Brain microvascular endothelial cell (primary cell): Measurements from ENCODE around the gene SERPINA6.

ENCODE experiments used
- DNase-seq: peaks from one replicate; pipeline ENCODE4 v3.0.0-alpha.2; 2020
- H3K27ac ChIP-seq: fragments of 250-450 bp; sonication (Bioruptor Pico); 2 replicates; pipeline ENCODE4 v1.5.1; 2020; ENCODE audit warnings: mild to moderate bottlenecking, moderate library complexity
- H3K27me3 ChIP-seq: fragments of 250-450 bp; sonication (Bioruptor Pico); replicated peaks from 2 replicates; pipeline ENCODE4 v1.5.1; 2020; ENCODE audit warnings: mild to moderate bottlenecking
- H3K36me3 ChIP-seq: fragments of 250-450 bp; sonication (Bioruptor Pico); replicated peaks from 2 replicates; pipeline ENCODE4 v1.5.1; 2020; ENCODE audit warnings: mild to moderate bottlenecking
- H3K4me3 ChIP-seq: 2 replicates; pipeline ENCODE4 v1.5.1; 2011; ENCODE audit warnings: low read depth, mild to moderate bottlenecking, control low read depth, low read length, moderate library complexity
- in situ Hi-C: cut with HindIII; loops from 2 replicates; pipeline ENCODE4 v1.10.0; 2017; ENCODE audit warnings: low sequenced_read_pairs, low pct_ligation_motif_present
- TF ChIP-seq, protein P1 (sequence below): IDR thresholded peaks from 2 replicates; pipeline ENCODE4 v1.5.1; 2011; ENCODE audit warnings: low read depth, mild to moderate bottlenecking, moderate library complexity, low read length, control low read depth, inconsistent platforms; ENCODE audit errors: missing control alignments

Gene SERPINA6

DNA sequence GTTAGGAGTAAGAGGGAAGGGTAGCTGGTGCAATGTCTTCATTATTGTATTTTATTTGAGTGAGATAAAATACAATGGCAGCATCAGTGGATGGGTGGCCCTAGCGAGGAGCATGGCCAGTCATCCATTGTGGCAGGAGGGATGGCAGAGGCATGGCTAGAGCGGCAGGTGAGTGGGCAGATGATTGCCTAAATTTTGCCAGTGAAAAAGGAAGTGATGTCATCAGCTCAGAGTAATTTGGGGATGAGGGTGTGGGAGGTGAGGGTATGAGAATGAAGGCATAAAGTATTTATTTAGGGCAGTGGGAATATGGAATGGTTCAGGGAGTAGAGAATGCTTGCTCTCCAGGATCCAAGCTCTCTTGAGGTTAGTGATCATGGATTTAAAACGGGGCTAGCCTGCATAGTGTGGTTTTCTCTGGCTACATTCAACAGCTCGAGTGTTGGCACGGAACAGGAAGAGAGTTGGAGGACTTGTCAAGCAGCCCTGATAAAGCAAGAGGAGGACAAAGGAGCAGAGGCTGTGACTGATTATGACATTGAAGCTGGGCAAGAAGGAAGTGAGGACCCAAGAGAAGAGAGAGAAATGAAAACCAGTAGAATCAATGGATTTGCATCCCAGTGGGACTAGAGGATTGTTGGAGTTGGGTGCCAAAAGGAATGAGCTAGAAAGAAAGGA is 18.7 kb upstream of the SERPINA6 start:
- TF ChIP-seq, protein P1, sequence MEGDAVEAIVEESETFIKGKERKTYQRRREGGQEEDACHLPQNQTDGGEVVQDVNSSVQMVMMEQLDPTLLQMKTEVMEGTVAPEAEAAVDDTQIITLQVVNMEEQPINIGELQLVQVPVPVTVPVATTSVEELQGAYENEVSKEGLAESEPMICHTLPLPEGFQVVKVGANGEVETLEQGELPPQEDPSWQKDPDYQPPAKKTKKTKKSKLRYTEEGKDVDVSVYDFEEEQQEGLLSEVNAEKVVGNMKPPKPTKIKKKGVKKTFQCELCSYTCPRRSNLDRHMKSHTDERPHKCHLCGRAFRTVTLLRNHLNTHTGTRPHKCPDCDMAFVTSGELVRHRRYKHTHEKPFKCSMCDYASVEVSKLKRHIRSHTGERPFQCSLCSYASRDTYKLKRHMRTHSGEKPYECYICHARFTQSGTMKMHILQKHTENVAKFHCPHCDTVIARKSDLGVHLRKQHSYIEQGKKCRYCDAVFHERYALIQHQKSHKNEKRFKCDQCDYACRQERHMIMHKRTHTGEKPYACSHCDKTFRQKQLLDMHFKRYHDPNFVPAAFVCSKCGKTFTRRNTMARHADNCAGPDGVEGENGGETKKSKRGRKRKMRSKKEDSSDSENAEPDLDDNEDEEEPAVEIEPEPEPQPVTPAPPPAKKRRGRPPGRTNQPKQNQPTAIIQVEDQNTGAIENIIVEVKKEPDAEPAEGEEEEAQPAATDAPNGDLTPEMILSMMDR: no peak
- Histone ChIP-seq H3K4me3 (no peak overlapping the region), H3K27me3 (no peaks in the 10 kb centered on the region), H3K36me3 (no peaks in the 10 kb centered on the region), H3K27ac (no peak overlapping the region)
- in situ Hi-C loops: no loop called here
- no peak for DNase-seq

DNA sequence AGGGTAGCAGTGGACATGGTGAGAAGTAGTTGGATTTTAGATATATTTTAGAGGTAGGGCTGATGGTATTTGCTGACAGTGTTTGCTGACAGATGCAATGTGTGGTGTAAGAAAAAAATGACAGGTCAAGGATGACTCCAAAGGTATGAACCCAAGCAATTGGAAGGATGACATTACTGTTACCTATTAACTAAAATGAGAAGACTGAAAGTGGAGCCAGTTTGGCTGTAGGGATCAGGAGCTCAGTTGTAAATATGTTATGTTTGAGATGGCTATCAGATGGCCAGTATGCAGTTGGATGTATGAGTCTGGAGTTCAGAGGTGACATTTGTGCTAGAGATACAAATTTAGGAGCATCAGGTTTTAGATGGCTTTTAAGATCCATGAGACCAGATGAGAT is 17.4 kb upstream of the SERPINA6 start:
- no peak overlapping the region for H3K27ac ChIP-seq
- in situ Hi-C loops: no loop called here
- no peaks in the 10 kb centered on the region for H3K36me3 ChIP-seq
- H3K27me3 ChIP-seq: no peaks in the 10 kb centered on the region
- no peak overlapping the region for H3K4me3 ChIP-seq
- TF ChIP-seq, protein P1: no peak
- DNase-seq: no peak

GRCh38 chr14:94338023-94338422 is 14.9 kb upstream of the SERPINA6 start:
- Histone ChIP-seq H3K36me3 (no peaks in the 10 kb centered on the region), H3K27me3 (no peaks in the 10 kb centered on the region), H3K27ac (no peak overlapping the region), H3K4me3 (no peak overlapping the region)
- TF ChIP-seq, protein P1: no peak
- no peak for DNase-seq
- in situ Hi-C loops: no loop called here

- H3K27me3 ChIP-seq: no peaks in the 10 kb centered on the region
- no peak for DNase-seq
- H3K27ac ChIP-seq: no peak overlapping the region
- TF ChIP-seq, protein P1: no peak
- in situ Hi-C loops: no loop called here
- H3K4me3 ChIP-seq: no peak overlapping the region
- H3K36me3 ChIP-seq: no peaks in the 10 kb centered on the region
Measured at GRCh38 chr14:94337274-94337673, 14.1 kb upstream of the SERPINA6 start.

DNA sequence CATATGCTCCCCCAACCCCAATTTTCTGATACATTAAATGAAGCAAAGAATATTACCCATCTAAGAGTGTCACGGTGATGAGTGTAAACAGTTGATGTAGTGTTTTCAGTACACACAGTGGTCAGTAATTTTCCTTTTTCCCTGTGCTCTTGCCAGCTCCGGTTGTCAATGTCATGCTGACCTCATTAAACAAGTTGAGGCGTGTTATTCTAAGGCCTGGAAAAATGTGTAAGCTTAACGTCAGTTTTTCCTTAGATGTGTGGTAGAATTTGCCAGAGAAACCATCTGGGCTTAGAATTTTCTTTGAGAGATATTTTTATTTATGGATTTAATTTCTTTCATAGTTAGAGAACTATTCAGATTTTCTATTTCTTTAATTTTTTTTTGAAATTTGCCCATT is 11.7 kb upstream of the SERPINA6 start:
- no peak for DNase-seq
- Histone ChIP-seq H3K27ac (no peak overlapping the region), H3K36me3 (no peaks in the 10 kb centered on the region), H3K27me3 (no peaks in the 10 kb centered on the region), H3K4me3 (no peak overlapping the region)
- in situ Hi-C loops: no loop called here
- TF ChIP-seq, protein P1: no peak

DNA sequence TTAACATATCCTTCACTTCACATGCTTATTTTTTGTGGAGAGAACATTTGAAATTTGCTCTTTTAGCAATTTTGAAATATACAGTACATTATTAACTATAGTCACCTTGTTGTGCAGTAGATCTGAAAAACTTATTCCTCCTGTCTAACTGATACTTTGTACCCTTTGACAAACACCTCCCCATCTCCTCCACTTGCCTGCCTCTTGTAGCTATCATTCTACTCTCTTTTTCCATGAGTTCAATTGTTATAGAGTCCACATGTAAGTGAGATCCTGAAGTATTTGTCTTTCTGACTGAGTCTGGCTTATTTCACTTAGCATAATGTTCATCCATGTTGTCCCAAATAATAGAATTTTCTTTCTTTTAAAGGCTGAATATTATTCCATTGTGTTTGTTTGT is 9.5 kb upstream of the SERPINA6 start:
- Histone ChIP-seq H3K27me3 (no peaks in the 10 kb centered on the region), H3K4me3 (no peak overlapping the region)

More for the DNA sequence above, 9.5 kb upstream of the SERPINA6 start:
- H3K36me3 ChIP-seq: no peaks in the 10 kb centered on the region
- TF ChIP-seq, protein P1: no peak
- in situ Hi-C loops: no loop called here
- DNase-seq: no peak
- H3K27ac ChIP-seq: no peak overlapping the region
